ENCODE measurements around the gene NUDT5.

The NUDT5 gene

DNA sequence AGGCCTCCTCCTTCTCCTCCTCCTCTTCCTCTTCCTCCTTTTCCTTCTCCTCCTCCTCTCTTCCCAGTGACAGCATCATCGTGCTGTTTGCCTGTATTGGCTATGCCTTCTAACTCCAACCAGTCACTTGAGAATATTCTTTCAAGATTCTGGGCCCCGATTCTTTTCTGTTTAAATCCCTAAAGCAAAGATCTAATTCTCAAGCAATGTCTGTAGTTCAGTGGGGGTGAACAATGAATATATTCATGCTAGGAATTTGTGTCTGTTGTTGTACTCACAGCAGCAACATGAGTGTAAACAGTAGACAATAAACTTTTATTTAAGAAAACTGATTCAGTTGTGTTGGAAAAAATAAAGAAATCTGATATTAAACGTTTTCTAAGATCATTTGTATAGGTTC, 30.7 kb downstream of the NUDT5 start:
- DNase-seq (ENCODE audit: low spot score), result no peak

GRCh38 chr10:12164085-12164484, 31.6 kb downstream of the NUDT5 start:
- no peak for DNase-seq (ENCODE audit: low spot score)

- DNase-seq (ENCODE audit: low spot score), result no peak
Measured at GRCh38 chr10:12162927-12163326, 32.8 kb downstream of the NUDT5 start.

DNA sequence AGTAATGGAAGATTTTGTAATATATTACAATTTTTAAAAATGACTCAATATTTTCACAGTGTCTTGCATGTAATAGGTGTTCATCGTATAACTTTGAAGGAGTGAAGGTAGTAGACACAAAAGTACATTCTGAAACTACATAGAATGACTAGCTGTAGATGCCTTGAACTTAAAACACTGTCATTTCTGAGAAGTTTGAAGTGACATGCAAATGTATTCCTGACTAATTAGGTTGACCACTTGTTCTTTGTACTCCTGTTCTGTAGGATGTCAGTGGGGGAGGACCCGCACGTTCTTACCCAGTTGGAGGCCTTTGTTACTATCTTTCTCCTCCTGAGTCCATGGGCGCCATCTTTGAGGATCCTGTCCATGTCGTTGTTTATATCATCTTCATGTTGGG, 35.0 kb downstream of the NUDT5 start:
- DNase-seq (ENCODE audit: low spot score), result no peak

DNA sequence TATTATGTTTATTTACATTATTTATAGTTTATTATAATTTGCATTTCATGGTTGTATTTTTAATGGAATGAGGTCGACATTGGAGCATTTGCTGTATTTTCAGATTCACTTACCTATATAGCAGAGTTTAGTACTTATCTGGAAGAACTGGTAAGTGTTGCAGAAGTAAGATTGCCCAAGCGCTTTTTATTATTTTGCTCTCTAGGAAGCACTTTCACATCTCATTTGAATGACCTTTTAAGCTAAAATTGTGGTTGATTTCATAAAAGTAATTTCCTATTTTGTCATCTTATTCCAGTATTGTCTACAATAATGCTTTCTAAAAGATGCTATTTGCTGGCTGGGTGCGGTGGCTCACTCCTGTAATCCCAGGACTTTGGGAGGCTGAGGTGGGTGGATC, 37.6 kb downstream of the NUDT5 start:
- DNase-seq (ENCODE audit: low spot score), result no peak

GRCh38 chr10:12156367-12157123, 39.1 kb downstream of the NUDT5 start:
- no peak for DNase-seq (ENCODE audit: low spot score)

DNA sequence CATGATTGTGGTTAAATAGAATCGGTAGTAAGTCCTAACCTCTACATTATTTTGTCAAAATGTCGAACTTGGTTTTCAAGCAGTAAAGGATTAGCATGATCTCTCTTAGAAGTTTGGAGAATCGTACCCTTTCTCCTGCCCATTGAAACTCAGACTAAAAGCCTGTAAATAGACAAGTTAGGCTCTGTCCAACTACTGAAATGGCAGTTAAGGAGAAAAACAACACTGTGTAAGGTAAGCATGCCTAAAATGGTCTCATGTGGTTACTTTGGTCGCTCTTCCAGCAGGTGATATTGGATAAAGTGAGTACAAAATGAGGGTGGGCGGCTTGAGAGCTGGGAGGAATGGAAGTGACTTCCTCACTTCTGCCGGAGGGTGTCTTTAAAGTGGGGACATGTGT, 41.2 kb downstream of the NUDT5 start:
- no peak for DNase-seq (ENCODE audit: low spot score)

GRCh38 chr10:12150163-12150562, 45.5 kb downstream of the NUDT5 start:
- DNase-seq (ENCODE audit: low spot score), result no peak

GRCh38 chr10:12144538-12144937, 51.2 kb downstream of the NUDT5 start:
- DNase-seq (ENCODE audit: low spot score), result no peak

- DNase-seq (ENCODE audit: low spot score), result no peak
Measured at GRCh38 chr10:12140038-12140437, 55.7 kb downstream of the NUDT5 start.

- no peak for DNase-seq (ENCODE audit: low spot score)
Measured at GRCh38 chr10:12135631-12136030, 60.1 kb downstream of the NUDT5 start.

- peak; percentile 60 for DNase-seq (ENCODE audit: low spot score)
Measured at GRCh38 chr10:12130237-12130872, 65.3 kb downstream of the NUDT5 start.

DNA sequence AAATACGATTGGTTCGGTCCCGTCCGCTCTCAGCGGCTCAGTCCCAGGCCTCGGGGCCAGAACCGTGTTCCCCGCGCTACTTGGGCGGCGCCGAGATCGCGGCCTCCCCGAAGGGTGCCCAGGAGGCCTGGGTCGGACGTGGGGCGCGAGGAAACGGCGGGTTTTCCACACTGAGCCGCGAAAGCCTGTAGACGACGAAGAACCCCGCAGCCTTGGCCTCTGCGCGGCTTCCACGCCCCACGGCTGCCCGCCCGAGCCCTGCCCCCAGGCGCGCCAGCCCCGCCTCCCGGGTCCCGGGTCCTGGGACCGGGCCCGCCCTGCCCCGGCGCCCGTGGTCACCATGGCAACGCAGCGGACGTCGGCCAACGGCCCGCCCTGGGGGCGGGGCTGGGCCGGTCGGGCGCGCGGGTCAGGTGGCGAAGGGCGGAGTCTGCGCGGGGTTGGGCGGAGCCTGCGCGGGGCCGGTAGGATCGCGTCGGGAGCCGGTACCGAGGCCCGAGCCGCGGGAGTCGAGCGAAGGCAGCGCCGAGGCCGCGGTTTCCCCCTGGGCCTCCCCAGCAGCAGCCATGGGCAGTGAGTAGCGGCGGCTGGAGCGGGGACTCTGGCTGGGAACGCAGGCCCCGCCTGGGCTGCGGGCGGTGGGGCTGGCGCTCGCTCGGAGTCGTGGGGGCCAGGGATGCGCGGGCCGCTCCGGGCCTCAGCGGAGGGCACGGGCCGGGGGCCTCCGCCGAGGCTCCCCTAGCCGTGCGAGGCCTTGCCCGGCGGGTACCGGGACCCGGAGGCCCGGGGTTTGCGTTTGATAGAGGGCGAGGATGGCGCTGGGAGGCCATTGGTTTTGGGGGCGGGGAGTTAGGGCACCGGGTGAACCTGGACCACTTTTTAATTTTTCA, 66.2 kb downstream of the NUDT5 start, which contains the start of gene SEC61A2:
Gene SEC61A2, plus strand, starts transcription at position 456 of the 890 bp plus-strand sequence. Its CDS starts 111 bp downstream, at position 567.
- DNase-seq (ENCODE audit: low spot score), result peak; percentile 97

GRCh38 chr10:12121673-12122072, 74.0 kb downstream of the NUDT5 start:
- no peak for DNase-seq (ENCODE audit: low spot score)
